HG02938 (cell line): ENCODE results near the gene DPH7.
"Not testable (repeated sequence)": the region's sequence is repeated elsewhere in the genome, so short reads cannot be mapped to it uniquely, and the experiment has no call there.

Experiments used
- ATAC-seq: cut with Tn5 transposase; IDR thresholded peaks from one replicate; pipeline ENCODE4 v1.9.1; 2021; ENCODE audit warnings: mild to moderate bottlenecking, moderate library complexity; ENCODE audit not compliant: unreplicated experiment

Gene DPH7

DNA sequence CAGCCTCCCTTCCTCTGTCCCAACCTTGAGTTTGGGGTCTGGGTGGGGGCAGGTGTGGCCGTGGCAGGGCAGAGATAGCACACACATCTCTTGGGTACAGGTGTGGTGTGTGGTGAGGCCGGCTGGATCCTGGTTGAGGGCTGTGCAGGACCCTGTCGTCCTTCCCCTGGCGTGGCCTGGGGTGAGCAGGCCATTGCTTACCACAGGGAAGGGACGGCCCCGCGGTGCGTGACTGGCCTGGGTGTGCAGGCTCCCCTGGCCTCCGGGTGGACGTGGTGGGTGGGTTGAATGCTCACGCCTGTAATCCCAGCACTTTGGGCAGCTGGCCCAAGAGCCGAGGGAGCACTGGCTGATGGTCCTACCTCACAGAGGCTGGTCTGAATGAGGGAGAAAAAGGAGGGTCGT lies 28.0 kb upstream of the DPH7 start:
- ATAC-seq, result no peak

- peak; percentile 9 for ATAC-seq
Observed at GRCh38 chr9:137606005-137606621, 27.4 kb upstream of the DPH7 start.

- ATAC-seq, result peak; percentile 70
Observed at GRCh38 chr9:137605121-137606004, 26.6 kb upstream of the DPH7 start, which contains the start of gene ARRDC1. Gene ARRDC1, plus strand, starts transcription at chr9:137605686. Its CDS starts 32 bp downstream, at chr9:137605718.

DNA sequence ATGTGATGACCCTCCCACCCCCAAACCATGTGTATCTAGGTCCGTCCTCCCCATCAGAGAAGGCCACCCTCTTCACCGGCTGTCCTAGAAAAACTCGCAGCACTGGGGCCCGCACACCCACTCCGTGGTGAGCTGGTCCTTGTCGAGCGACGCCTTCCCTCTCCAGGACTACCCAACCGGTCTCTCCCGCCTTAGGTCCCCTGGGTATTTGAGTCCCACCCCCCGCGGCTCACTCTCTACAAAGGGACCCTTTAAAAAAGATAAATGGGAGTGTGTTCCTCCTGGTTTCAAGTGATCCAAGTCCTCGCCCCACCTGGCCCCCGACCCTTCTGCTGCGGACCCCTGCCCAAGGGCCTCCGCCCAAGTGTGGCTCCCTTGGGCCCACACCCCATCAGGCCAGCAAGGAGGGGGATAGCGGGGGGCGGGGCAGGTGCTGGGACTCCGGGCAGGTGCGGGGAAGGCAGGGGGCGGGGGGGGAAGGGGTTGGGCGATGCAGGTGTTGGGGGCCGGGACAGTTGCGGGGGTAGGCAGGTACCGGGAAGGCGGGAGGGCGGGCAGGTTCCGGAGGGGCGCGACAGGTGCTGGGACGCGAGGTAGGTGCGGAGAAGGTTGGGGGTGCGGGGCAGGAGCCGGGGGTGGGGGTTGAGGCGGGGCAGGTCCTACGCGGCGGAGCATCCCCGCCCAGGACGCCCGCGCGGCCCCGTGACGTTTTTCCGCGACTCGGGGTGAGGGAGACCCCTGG lies 25.8 kb upstream of the DPH7 start:
- ATAC-seq, result no peak

- no peak for ATAC-seq
Observed at GRCh38 chr9:137603879-137604278, 25.2 kb upstream of the DPH7 start.

DNA sequence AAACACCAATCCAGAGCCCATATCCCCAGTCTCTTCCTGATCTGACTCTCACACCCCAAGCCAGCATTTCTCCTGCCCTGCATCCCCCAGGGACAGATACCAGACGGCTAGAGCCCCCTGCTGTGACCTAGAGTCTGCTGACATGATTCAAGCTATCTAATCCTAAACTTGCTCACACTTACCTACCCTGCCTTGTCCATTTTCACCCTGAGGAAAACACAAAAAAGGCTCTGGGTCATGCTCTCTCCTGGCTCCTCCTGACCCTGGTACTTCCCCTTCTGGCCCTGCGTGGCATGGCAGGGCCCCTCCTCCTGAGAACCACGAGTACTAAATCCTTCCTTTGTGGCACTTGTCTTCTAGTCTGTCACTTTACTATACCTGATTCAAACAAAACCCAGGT lies 23.9 kb upstream of the DPH7 start:
- ATAC-seq, result no peak

DNA sequence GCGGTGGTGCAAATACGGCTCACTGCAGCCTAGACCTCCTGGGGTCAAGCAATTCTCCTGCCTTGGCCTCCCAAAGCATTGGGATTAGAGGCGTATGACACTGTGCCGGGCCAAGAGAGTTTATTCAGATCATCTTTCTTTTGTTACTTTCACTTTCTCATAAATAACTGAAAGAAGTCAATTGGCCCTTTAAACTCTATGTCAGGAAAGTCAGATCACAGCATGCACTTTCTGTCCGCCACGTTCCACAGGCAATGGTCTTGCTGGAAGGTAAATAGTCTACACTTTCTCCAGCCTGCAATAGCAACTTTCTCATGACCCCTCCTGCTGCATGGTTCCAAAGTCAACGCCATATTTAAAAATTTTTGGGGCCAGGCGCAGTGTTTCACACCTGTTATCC lies 20.2 kb upstream of the DPH7 start:
- ATAC-seq, result no peak

- ATAC-seq, result not testable (repeated sequence)
Observed at GRCh38 chr9:137596577-137596976, 17.9 kb upstream of the DPH7 start.

DNA sequence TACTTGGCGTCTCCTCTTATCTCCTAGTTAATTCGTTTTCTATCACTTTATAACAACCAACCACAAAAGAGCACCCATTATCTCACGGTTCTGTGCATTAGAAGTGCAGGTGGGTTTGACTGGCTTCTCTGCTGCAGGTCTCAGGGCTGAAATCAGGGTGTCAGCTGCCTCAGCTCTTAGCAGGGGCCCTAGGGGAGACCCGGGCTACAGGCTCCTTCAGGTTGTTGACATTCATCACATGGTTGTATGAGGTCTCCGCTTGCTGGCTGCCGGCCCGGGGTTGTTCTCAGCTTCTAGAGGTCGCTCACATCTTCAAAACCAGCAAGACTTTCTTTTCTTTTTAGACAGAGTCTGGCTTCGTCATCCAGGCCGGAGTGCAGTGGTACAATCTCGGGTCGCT lies 14.5 kb upstream of the DPH7 start:
- ATAC-seq, result no peak

DNA sequence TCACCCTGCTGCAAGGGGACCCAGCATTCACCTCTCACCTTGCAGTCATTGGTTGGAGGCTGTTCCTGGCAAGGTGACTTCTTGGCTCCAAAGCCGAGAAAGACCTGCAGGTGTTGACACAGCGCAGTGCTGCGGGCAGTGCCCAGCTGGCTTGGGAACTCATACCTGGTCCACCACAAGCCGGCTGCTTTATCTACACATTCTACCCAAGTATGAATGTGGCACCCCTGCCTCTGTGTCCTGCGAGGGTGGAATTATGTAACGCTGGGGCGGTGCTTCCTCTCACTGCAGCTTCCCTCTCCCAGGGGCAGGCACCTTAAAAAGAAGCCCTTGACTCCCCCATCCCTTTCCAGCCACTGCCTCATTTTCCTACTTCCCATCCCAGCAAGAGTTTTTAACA lies 14.0 kb upstream of the DPH7 start:
- no peak for ATAC-seq

GRCh38 chr9:137590469-137591383 lies 12.0 kb upstream of the DPH7 start, which contains the start of gene ZMYND19:
Gene ZMYND19, minus strand, starts transcription at chr9:137590512. Its CDS starts 249 bp downstream, at chr9:137590263.
- ATAC-seq, result peak; percentile 69

GRCh38 chr9:137590123-137590468 lies 11.4 kb upstream of the DPH7 start:
- no peak for ATAC-seq

- ATAC-seq, result peak; percentile 20
Observed at GRCh38 chr9:137589441-137590122, 10.9 kb upstream of the DPH7 start.

DNA sequence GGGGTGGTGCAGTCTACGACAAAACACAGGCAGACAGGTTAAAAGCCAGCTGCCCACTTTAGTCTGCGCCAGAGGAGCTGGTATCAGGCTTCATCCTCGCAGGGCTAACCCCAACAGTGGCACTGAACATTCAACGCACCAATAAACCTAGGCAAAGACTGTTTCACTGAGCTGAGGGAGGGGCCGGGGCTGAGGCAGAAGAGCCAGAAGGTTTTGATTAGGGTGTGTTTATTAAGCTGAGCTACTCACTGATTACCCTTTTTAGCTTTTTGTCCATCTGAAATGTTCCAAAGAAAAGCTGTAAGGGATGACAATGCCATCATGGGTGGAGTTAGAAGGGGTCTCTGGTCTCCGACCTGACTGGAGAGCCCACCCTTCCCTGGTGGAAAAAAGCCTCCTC lies 10.2 kb upstream of the DPH7 start:
- ATAC-seq, result no peak

DNA sequence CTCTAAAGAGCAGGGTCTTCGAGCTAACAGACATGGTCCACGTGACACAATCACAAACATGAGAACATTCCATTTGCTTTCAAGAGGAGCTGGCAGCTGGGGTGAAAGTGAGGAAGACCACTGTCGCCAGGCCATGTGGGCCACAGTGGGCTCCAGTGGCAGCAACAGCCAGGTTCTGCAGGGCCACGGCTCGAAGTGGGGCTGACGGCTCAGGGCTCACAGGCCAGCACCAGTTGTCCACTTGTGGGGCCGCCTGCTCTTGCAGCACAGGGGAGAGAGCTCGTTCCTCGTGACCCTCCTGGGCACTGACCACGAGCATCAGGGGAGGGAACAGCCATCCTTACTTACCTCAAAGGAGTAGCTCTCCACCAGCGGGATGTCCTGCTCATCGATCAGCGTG lies 9.6 kb upstream of the DPH7 start:
- no peak for ATAC-seq

- no peak for ATAC-seq
Observed at GRCh38 chr9:137586854-137587253, 8.1 kb upstream of the DPH7 start.

- ATAC-seq, result no peak
Observed at GRCh38 chr9:137583957-137584356, 5.2 kb upstream of the DPH7 start.

DNA sequence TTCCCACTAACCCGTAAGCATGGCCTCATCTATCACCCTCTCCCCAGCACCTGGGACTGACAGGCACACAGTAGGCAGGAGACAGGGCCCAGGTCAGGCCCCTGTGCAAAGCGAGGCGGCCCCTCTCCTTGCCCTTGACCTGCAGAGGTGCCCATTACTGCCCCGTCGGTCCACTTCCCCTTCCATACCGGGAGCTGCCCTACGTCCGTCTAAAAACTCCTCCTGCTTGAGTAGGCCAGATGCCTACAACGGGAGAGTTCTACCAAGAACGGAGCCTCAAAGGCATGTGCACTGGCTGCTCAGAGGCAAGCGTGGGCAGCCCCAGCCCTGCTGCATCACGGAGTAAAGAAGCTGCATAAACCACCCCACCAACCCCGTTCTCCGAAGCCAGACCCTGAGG lies 4.6 kb upstream of the DPH7 start:
- no peak for ATAC-seq

DNA sequence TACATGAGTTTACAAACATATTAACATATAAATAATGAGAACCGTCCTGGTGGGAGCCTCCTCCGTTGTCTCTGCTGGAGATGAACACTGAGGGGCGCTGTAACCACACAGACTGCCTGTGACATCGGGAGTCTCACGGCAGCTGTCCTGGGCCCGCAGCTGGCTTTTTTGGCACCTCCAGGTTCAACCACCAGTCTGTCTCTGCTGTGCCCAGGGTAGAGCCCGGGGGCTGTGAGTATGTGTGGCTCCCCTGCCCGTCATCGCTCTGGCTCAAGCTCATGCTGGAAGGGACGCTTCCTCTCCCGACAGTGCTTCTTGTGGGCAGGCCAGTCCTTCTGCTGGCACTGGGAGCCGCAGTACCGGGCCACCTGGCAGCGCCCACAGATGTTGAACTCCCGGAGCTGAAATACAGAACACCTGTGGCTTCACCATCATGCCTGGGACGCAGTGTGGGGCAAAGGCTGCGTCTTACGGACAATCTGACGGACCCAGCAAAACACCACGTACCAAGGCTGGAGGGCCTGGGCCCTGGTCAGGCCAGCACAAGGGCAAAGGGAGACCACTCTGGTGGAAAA lies 3.6 kb upstream of the DPH7 start:
- ATAC-seq, result no peak
